Activated T-cell treated with anti-CD3 and anti-CD28 coated beads for 1 hour (primary cell): ENCODE measurements around the gene SP6.

ENCODE experiments used
- DNase-seq: peaks from one replicate; pipeline ENCODE4 v3.0.0-alpha.2; 2020; ENCODE audit warnings: low read depth

The SP6 gene

GRCh38 chr17:47810901-47811635, 39.9 kb downstream of the SP6 start:
- DNase-seq: no peak

- no peak for DNase-seq
These were observed 40.7 kb downstream of the SP6 start for GRCh38 chr17:47810200-47810821.

GRCh38 chr17:47808830-47809480, 42.0 kb downstream of the SP6 start:
- no peak for DNase-seq

GRCh38 chr17:47808036-47808829, 42.7 kb downstream of the SP6 start:
- DNase-seq: no peak

GRCh38 chr17:47807421-47807820, 43.5 kb downstream of the SP6 start:
- DNase-seq: no peak

- DNase-seq: no peak
These were observed 44.1 kb downstream of the SP6 start for GRCh38 chr17:47806913-47807255.

GRCh38 chr17:47806026-47806912, 44.7 kb downstream of the SP6 start:
- DNase-seq: no peak

- DNase-seq: no peak
These were observed 46.5 kb downstream of the SP6 start for GRCh38 chr17:47804461-47804860.

GRCh38 chr17:47803751-47804150, 47.2 kb downstream of the SP6 start:
- no peak for DNase-seq

- DNase-seq: no peak
These were observed 47.8 kb downstream of the SP6 start for GRCh38 chr17:47803201-47803600.

- DNase-seq: peak; percentile 41
These were observed 48.5 kb downstream of the SP6 start for GRCh38 chr17:47802341-47803022.

- DNase-seq: no peak
These were observed 49.1 kb downstream of the SP6 start for GRCh38 chr17:47801906-47802305.

GRCh38 chr17:47801176-47801765, 49.7 kb downstream of the SP6 start:
- no peak for DNase-seq

- no peak for DNase-seq
These were observed 50.3 kb downstream of the SP6 start for GRCh38 chr17:47800686-47801085.

- DNase-seq: no peak
These were observed 53.2 kb downstream of the SP6 start for GRCh38 chr17:47797797-47798196.
